Panc1 (cell line): ENCODE measurements around the gene ABCG2. TPM values are rescaled to one million over a fixed set of nuclear protein-coding genes. Genes with fewer than 3 reads are reported as not detected.

ENCODE experiments used
- ATAC-seq: fragments of 200-7000 bp; cut with Tn5 transposase; 2 replicates; pipeline ENCODE4 v1.9.1; 2020; ENCODE audit warnings: mild to moderate bottlenecking, moderate library complexity
- BruUV-seq: library from RNA; stranded (reverse); fragments of 400-500 nt; replicated peaks from 2 replicates; lab custom pipeline; 2021; lab: Mats Ljungman, UMichigan
- CTCF ChIA-PET: fragments of 300-600 bp; sonication (Branson Sonifier 250); formaldehyde crosslinking; loops from one replicate; lab custom pipeline; 2022; ENCODE audit warnings: antibody characterized with exemption; lab: Charles Lee
- POLR2A ChIA-PET: fragments of 300-600 bp; sonication (Branson Sonifier 250); formaldehyde crosslinking; loops from one replicate; lab custom pipeline; 2022; ENCODE audit warnings: antibody characterized with exemption; lab: Charles Lee
- DNase-seq: peaks from one replicate; pipeline ENCODE4 v3.0.0-alpha.2; 2010; ENCODE audit warnings: low read depth, low spot score
- H3K27ac ChIP-seq: 2 replicates; pipeline ENCODE4 v1.5.1; 2011; ENCODE audit warnings: mild to moderate bottlenecking, low read length, inconsistent platforms
- H3K27me3 ChIP-seq: fragments of 200-500 bp; sonication (Bioruptor generic); 2 replicates; pipeline ENCODE4 v1.6.0; 2014; ENCODE audit warnings: low read length, inconsistent platforms; ENCODE audit not compliant: control insufficient read depth, insufficient read depth
- H3K36me3 ChIP-seq: fragments of 200-500 bp; sonication (Bioruptor generic); 2 replicates; pipeline ENCODE4 v1.5.1; 2014; ENCODE audit warnings: inconsistent platforms, mild to moderate bottlenecking, low read length, moderate library complexity; ENCODE audit not compliant: control insufficient read depth, insufficient read depth
- H3K4me1 ChIP-seq: 2 replicates; pipeline ENCODE4 v1.5.1; 2011; ENCODE audit warnings: inconsistent platforms, mild to moderate bottlenecking, low read length, moderate library complexity; ENCODE audit not compliant: control insufficient read depth, insufficient read depth
- H3K4me3 ChIP-seq, 2 experiments: 2 replicates each; pipeline ENCODE4 v1.5.1; 2011 to 2012; ENCODE audit warnings: low read depth in 2 of 2, low read length in 2 of 2, mild to moderate bottlenecking in 2 of 2, inconsistent platforms in 1 of 2, moderate library complexity in 1 of 2
- H3K9me3 ChIP-seq: fragments of 200-500 bp; sonication (Bioruptor generic); 2 replicates; pipeline ENCODE4 v1.5.1; 2014; ENCODE audit warnings: low read depth, mild to moderate bottlenecking, inconsistent platforms, low read length, moderate library complexity; ENCODE audit not compliant: control insufficient read depth, insufficient read depth
- POLR2AphosphoS5 ChIP-seq: IDR thresholded peaks from 2 replicates; pipeline ENCODE4 v1.6.1; 2012; ENCODE audit warnings: mild to moderate bottlenecking, low read depth, low read length, moderate library complexity
- SIN3A ChIP-seq: IDR thresholded peaks from 2 replicates; pipeline ENCODE4 v1.6.1; 2012; ENCODE audit warnings: low read depth, mild to moderate bottlenecking, low read length, moderate library complexity, borderline replicate concordance; ENCODE audit not compliant: insufficient read depth
- TCF7L2 ChIP-seq: IDR thresholded peaks from 2 replicates; pipeline ENCODE4 v1.6.1; 2011; ENCODE audit warnings: mild to moderate bottlenecking, low read depth, low read length, inconsistent platforms
- in situ Hi-C: cut with HindIII; loops from 2 replicates; pipeline ENCODE4 v1.10.0; 2016; ENCODE audit warnings: low sequenced_read_pairs, low pct_unique_long_range_greater_than_20kb
- intact Hi-C: fragments of 100-400 bp; cut with micrococcal nuclease; formaldehyde crosslinking; loops from one replicate; pipeline ENCODE4 v1.10.0; 2022; ENCODE audit not compliant: unreplicated experiment
- total RNA-seq: library from RNA; stranded (reverse); gene quantifications from one replicate; pipeline ENCODE4 v1.2.1, GENCODE V29; 2021; ENCODE audit not compliant: unreplicated experiment
- TF ChIP-seq, protein P1 (sequence below), 2 experiments: IDR thresholded peaks; 2 replicates each; pipeline ENCODE4 v1.6.1; 2011 to 2012; ENCODE audit warnings: low read depth in 2 of 2, control low read depth in 1 of 2, low read length in 1 of 2, mild to moderate bottlenecking in 1 of 2, moderate library complexity in 1 of 2; ENCODE audit not compliant: insufficient read depth in 1 of 2
- TF ChIP-seq, protein P2 (sequence below): fragments of 450-650 bp; IDR thresholded peaks from 2 replicates; pipeline ENCODE4 v1.5.1; 2017; ENCODE audit warnings: mild to moderate bottlenecking

Gene ABCG2
- total RNA-seq, 1 experiment from 2014 or later = 63.3 TPM

DNA sequence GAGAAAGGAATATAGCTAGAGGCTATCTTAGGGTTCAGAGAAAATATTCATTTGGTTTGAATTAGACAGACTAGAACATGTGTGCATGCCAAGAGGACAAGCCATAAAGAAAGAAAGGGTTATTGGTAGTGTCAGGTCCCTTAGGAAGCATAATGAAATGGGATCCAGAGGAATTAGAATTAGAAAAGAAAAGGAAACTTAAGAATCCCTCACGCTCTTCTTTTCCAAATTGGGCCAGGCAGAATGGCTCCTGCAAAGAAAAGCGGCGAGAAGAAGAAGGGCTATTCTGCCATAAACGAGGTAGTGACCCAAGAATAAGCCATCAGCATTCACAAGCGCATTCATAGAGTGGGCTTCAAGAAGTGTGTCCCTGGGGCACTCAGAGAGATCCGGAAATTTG, 4.9 kb upstream of the ABCG2 start:
- no peak overlapping the region for H3K4me3 ChIP-seq
- no peaks in the 10 kb centered on the region for H3K9me3 ChIP-seq
- POLR2A ChIA-PET = no interaction called here
- no TSS peak for BruUV-seq
- H3K4me1 ChIP-seq = no peaks in the 10 kb centered on the region
- CTCF ChIA-PET = no interaction called here
- no peaks in the 10 kb centered on the region; the same call in 1 of the 2 replicates for H3K27me3 ChIP-seq
- DNase-seq (no peak), ATAC-seq (no peak)
- intact Hi-C loops (no loop called here), in situ Hi-C loops (no loop called here)
- TF ChIP-seq, protein P1, sequence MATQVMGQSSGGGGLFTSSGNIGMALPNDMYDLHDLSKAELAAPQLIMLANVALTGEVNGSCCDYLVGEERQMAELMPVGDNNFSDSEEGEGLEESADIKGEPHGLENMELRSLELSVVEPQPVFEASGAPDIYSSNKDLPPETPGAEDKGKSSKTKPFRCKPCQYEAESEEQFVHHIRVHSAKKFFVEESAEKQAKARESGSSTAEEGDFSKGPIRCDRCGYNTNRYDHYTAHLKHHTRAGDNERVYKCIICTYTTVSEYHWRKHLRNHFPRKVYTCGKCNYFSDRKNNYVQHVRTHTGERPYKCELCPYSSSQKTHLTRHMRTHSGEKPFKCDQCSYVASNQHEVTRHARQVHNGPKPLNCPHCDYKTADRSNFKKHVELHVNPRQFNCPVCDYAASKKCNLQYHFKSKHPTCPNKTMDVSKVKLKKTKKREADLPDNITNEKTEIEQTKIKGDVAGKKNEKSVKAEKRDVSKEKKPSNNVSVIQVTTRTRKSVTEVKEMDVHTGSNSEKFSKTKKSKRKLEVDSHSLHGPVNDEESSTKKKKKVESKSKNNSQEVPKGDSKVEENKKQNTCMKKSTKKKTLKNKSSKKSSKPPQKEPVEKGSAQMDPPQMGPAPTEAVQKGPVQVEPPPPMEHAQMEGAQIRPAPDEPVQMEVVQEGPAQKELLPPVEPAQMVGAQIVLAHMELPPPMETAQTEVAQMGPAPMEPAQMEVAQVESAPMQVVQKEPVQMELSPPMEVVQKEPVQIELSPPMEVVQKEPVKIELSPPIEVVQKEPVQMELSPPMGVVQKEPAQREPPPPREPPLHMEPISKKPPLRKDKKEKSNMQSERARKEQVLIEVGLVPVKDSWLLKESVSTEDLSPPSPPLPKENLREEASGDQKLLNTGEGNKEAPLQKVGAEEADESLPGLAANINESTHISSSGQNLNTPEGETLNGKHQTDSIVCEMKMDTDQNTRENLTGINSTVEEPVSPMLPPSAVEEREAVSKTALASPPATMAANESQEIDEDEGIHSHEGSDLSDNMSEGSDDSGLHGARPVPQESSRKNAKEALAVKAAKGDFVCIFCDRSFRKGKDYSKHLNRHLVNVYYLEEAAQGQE (IDR thresholded peaks at IDR 0.05; ENCODE audit: insufficient read depth in 1 of 2, low read depth in 2 of 2, low read length in 1 of 2) = no peak
- TF ChIP-seq, protein P2, sequence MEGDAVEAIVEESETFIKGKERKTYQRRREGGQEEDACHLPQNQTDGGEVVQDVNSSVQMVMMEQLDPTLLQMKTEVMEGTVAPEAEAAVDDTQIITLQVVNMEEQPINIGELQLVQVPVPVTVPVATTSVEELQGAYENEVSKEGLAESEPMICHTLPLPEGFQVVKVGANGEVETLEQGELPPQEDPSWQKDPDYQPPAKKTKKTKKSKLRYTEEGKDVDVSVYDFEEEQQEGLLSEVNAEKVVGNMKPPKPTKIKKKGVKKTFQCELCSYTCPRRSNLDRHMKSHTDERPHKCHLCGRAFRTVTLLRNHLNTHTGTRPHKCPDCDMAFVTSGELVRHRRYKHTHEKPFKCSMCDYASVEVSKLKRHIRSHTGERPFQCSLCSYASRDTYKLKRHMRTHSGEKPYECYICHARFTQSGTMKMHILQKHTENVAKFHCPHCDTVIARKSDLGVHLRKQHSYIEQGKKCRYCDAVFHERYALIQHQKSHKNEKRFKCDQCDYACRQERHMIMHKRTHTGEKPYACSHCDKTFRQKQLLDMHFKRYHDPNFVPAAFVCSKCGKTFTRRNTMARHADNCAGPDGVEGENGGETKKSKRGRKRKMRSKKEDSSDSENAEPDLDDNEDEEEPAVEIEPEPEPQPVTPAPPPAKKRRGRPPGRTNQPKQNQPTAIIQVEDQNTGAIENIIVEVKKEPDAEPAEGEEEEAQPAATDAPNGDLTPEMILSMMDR = no peak
- no peaks in the 10 kb centered on the region for H3K36me3 ChIP-seq
- H3K27ac ChIP-seq = peak overlapping the region; percentile 70

DNA sequence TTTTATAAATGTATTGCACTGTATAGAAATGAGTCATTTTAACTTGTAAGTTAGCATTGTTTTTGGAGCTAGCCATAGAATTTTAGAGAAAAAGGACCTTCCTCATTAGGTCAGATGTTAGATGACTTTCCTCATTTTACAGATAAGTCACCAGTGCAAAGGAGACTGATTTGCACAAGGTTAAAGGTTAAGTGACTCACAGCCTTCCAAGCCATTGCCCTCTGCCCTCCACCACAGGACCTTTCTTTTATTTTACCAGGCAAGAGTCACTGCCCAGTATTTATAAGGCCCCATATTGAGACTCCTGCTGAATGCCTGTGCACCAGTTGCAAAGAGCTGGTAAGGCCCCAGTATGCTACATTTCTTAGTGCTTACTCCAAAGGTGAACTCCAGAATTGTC, 4.2 kb upstream of the ABCG2 start:
- Histone ChIP-seq H3K27me3 (no peaks in the 10 kb centered on the region; the same call in 1 of the 2 replicates), H3K4me3 (no peak overlapping the region), H3K9me3 (no peaks in the 10 kb centered on the region), H3K4me1 (no peaks in the 10 kb centered on the region), H3K27ac (peak overlapping the region; percentile 70; the same call in 1 of the 2 replicates), H3K36me3 (no peaks in the 10 kb centered on the region)
- TF ChIP-seq TCF7L2 = peak; percentile 91
- TF ChIP-seq, protein P2 = no peak
- TF ChIP-seq, protein P1 (IDR thresholded peaks at IDR 0.05; ENCODE audit: insufficient read depth in 1 of 2, low read depth in 2 of 2, low read length in 1 of 2) = no peak
- no peak for TF ChIP-seq SIN3A
- peak; percentile 36; the same call in 1 of the 2 replicates for TF ChIP-seq POLR2AphosphoS5
- no TSS peak for BruUV-seq
- ATAC-seq (peak; percentile 77), DNase-seq (no peak)
- ChIA-PET POLR2A (no interaction called here), CTCF (no interaction called here)
- in situ Hi-C loops (no loop called here), intact Hi-C loops (no loop called here)
